ENCODE results near the gene UCK1. TPM values are rescaled to one million over a fixed set of nuclear protein-coding genes. Genes with fewer than 3 reads are reported as not detected.
A peak's percentile ranks its signal among the peaks of the same experiment; 100 is the strongest.

The UCK1 gene
- total and polyA plus RNA-seq, 11 donors: 16.4 to 45.1 (median 24.9) TPM

DNA sequence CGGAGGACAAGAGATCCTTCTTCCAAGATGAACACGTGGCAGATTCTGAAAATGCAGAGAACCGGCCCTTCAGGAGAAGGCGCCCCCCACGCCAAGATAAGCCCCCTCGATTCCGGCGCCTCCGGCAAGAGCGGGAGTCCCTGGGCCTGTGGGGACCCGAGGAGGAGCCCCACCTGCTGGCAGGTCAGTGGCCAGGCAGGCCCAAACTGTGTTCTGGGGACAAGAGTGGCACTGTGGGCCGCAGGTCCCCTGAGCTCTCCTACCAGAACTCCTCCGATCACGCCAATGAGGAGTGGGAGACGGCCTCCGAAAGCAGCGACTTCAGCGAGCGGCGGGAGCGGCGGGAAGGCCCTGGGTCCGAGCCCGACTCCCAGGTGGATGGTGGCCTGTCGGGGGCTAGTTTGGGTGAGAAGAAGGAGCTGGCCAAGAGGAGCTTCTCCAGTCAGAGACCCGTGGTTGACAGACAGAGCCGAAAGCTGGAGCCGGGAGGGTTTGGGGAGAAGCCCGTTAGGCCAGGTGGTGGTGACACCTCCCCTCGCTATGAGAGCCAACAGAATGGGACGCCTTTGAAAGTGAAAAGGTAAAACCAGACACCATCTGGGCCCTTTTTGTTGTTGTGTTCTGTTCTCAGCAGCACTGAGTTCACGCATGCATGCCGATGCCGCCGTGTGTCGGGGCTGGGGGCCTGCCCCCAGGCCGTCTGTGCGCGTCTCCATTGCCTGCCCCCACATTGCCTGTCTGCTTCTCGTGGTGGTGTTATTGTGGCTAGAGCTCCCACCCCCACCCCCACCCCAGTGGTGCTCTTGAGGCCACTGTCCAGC lies 54.9 kb downstream of the UCK1 start:
- Histone ChIP-seq H3K27me3 (no peaks in the 10 kb centered on the region), H3K9me3 (peaks cover 0 to 12% (median 0%) of the 10 kb centered on the region in 12 donors), H3K4me1 (peaks cover 0 to 32% (median 9%) of the 10 kb centered on the region in 12 donors), H3K36me3 (peaks cover 0 to 100% (median 95%) of the 10 kb centered on the region in 9 donors), H3K4me3 (no peak overlapping the region), H3K27ac (peak overlapping the region in 11 of 12 donors; percentile 10 to 76 (median 57))
- intact Hi-C loops (cut with DNase I): loop anchor here in 9 of 10 donors (5.0 to 10.0 kb wide), 8 partner anchors 71 to 129 kb away; partner anchors contain the start of gene PRRC2B (in 6 of the 9)
- ATAC-seq (peak; percentile 39 to 63 (median 58)), DNase-seq (peak in 1 of 5 donors; percentile 32)
- WGBS, 4 donors: 79 to 89% (median 82%) methylated on average over 37 to 40 of the region's 40 CpGs
- TF ChIP-seq, protein P1, sequence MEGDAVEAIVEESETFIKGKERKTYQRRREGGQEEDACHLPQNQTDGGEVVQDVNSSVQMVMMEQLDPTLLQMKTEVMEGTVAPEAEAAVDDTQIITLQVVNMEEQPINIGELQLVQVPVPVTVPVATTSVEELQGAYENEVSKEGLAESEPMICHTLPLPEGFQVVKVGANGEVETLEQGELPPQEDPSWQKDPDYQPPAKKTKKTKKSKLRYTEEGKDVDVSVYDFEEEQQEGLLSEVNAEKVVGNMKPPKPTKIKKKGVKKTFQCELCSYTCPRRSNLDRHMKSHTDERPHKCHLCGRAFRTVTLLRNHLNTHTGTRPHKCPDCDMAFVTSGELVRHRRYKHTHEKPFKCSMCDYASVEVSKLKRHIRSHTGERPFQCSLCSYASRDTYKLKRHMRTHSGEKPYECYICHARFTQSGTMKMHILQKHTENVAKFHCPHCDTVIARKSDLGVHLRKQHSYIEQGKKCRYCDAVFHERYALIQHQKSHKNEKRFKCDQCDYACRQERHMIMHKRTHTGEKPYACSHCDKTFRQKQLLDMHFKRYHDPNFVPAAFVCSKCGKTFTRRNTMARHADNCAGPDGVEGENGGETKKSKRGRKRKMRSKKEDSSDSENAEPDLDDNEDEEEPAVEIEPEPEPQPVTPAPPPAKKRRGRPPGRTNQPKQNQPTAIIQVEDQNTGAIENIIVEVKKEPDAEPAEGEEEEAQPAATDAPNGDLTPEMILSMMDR (IDR thresholded peaks at IDR 0.05): peak; percentile 19 to 64 (median 46)
- TF ChIP-seq POLR2A (IDR thresholded peaks at IDR 0.05): no peak

DNA sequence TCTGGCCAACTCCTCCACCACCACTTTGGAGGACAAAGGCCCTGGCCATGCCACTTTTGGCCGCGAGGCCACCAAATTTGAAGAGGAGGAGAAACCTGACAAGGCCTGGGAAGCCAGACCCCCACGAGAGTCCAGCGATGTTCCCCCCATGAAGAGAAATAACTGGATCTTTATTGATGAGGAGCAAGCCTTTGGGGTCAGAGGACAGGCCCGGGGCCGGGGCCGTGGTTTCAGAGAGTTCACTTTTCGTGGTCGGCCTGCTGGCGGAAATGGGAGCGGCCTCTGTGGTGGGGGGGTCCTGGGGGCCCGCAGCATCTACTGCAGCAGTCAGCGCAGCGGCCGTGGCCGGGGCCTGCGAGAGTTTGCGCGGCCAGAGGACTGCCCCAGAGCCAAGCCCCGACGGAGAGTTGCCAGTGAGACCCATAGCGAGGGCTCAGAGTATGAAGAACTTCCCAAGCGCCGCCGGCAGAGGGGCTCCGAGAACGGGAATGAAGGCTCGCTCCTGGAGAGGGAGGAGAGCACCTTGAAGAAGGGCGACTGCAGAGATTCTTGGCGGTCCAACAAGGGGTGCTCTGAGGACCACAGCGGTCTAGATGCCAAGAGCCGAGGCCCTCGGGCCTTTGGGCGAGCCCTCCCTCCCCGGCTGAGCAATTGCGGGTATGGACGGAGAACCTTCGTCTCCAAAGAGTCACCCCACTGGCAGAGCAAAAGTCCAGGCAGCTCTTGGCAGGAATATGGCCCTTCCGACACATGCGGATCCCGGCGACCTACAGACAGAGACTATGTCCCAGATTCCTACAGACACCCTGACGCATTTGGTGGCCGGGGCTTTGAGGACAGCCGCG lies 55.7 kb downstream of the UCK1 start:
- Histone ChIP-seq H3K4me3 (no peak overlapping the region), H3K4me1 (peaks cover 0 to 32% (median 9%) of the 10 kb centered on the region in 12 donors), H3K36me3 (peaks cover 0 to 100% (median 99%) of the 10 kb centered on the region in 9 donors), H3K9me3 (peaks cover 0 to 12% (median 0%) of the 10 kb centered on the region in 12 donors), H3K27me3 (no peaks in the 10 kb centered on the region), H3K27ac (peak overlapping the region in 5 of 12 donors; percentile 57 to 76 (median 69))
- ATAC-seq: peak in 3 of 4 donors; percentile 2 to 6 (median 6)
- no peak for TF ChIP-seq POLR2A (IDR thresholded peaks at IDR 0.05)
- TF ChIP-seq, protein P1 (IDR thresholded peaks at IDR 0.05): no peak
- intact Hi-C loops (cut with DNase I): loop anchor here in 9 of 10 donors (5.0 to 10.0 kb wide), 8 partner anchors 71 to 128 kb away; partner anchors contain the start of gene PRRC2B (in 6 of the 9)
- 92 to 93% (median 93%) methylated on average over 44 to 46 of the region's 46 CpGs for WGBS, 4 donors
- DNase-seq: peak in 1 of 5 donors; percentile 49

DNA sequence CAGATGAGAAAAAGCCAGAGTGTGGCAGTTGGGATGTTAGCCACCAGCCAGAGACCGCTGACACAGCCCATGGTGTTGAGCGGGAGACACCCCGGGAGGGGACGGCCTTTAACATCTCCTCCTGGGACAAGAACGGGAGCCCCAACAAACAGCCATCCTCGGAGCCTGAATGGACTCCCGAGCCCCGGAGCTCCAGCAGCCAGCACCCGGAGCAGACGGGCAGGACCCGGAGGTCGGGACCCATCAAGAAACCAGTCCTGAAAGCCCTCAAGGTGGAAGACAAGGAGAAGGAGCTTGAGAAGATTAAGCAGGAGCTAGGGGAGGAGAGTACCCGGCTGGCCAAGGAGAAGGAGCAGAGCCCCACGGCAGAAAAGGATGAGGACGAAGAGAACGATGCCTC lies 56.4 kb downstream of the UCK1 start:
- 86 to 90% (median 88%) methylated on average over 16 of the region's 16 CpGs for WGBS, 4 donors
- no peak overlapping the region for H3K27ac ChIP-seq
- ATAC-seq (no peak), DNase-seq (peak in 1 of 5 donors; percentile 14)
- no peak overlapping the region for H3K4me3 ChIP-seq
- peaks cover 0 to 12% (median 0%) of the 10 kb centered on the region in 12 donors for H3K9me3 ChIP-seq
- peaks cover 0 to 100% (median 99%) of the 10 kb centered on the region in 9 donors for H3K36me3 ChIP-seq
- H3K27me3 ChIP-seq: no peaks in the 10 kb centered on the region
- peaks cover 0 to 32% (median 9%) of the 10 kb centered on the region in 12 donors for H3K4me1 ChIP-seq
- intact Hi-C loops (cut with DNase I): loop anchor here in 9 of 10 donors (5.0 to 10.0 kb wide), 9 partner anchors 70 to 127 kb away; partner anchors contain the start of gene PRRC2B (in 6 of the 9)
- no peak for TF ChIP-seq POLR2A (IDR thresholded peaks at IDR 0.05)
- TF ChIP-seq, protein P1 (IDR thresholded peaks at IDR 0.05): no peak
